Measurements from ENCODE around the gene TCEANC2. TPM values are rescaled to one million over a fixed set of nuclear protein-coding genes. Genes with fewer than 3 reads are reported as not detected.
A peak's percentile ranks its signal among the peaks of the same experiment; 100 is the strongest.

Gene TCEANC2
- total and polyA plus RNA-seq, 4 donors: 6.0 to 9.3 (median 7.4) TPM

- WGBS (ENCODE audit: insufficient coverage): 31% methylated on average over 10 of the region's 10 CpGs
- Histone ChIP-seq H3K27ac (ENCODE audit: low read depth, low read length) (no peak overlapping the region), H3K4me1 (ENCODE audit: control insufficient read depth, insufficient read depth, low read length) (peaks cover 19% of the 10 kb centered on the region), H3K36me3 (ENCODE audit: control insufficient read depth, insufficient read depth, low read length) (no peaks in the 10 kb centered on the region), H3K9me3 (ENCODE audit: control insufficient read depth, insufficient read depth, low read length) (no peaks in the 10 kb centered on the region), H3K4me3 (ENCODE audit: low read depth, low read length) (no peak overlapping the region), H3K27me3 (ENCODE audit: control insufficient read depth, insufficient read depth, low read length) (no peaks in the 10 kb centered on the region)
- DNase-seq (ENCODE audit: low read depth in 4 of 6, low spot score in 6 of 6): peak in 1 of 6 donors; percentile 7
Observed at GRCh38 chr1:54137534-54138061, 84.2 kb downstream of the TCEANC2 start.

GRCh38 chr1:54138994-54139393 lies 85.6 kb downstream of the TCEANC2 start:
- no peaks in the 10 kb centered on the region for H3K27me3 ChIP-seq (ENCODE audit: control insufficient read depth, insufficient read depth, low read length)
- no peak overlapping the region for H3K4me3 ChIP-seq (ENCODE audit: low read depth, low read length)
- 100% methylated on average over 1 of the region's 1 CpG for WGBS (ENCODE audit: insufficient coverage)
- no peak overlapping the region for H3K27ac ChIP-seq (ENCODE audit: low read depth, low read length)
- no peak for DNase-seq (ENCODE audit: low read depth in 4 of 6, low spot score in 6 of 6)
- H3K4me1 ChIP-seq (ENCODE audit: control insufficient read depth, insufficient read depth, low read length): peaks cover 19% of the 10 kb centered on the region
- H3K9me3 ChIP-seq (ENCODE audit: control insufficient read depth, insufficient read depth, low read length): no peaks in the 10 kb centered on the region
- no peaks in the 10 kb centered on the region for H3K36me3 ChIP-seq (ENCODE audit: control insufficient read depth, insufficient read depth, low read length)

GRCh38 chr1:54139711-54140110 lies 86.3 kb downstream of the TCEANC2 start:
- WGBS (ENCODE audit: insufficient coverage): 98% methylated on average over 11 of the region's 12 CpGs
- DNase-seq (ENCODE audit: low read depth in 4 of 6, low spot score in 6 of 6): no peak
- no peaks in the 10 kb centered on the region for H3K27me3 ChIP-seq (ENCODE audit: control insufficient read depth, insufficient read depth, low read length)

DNA sequence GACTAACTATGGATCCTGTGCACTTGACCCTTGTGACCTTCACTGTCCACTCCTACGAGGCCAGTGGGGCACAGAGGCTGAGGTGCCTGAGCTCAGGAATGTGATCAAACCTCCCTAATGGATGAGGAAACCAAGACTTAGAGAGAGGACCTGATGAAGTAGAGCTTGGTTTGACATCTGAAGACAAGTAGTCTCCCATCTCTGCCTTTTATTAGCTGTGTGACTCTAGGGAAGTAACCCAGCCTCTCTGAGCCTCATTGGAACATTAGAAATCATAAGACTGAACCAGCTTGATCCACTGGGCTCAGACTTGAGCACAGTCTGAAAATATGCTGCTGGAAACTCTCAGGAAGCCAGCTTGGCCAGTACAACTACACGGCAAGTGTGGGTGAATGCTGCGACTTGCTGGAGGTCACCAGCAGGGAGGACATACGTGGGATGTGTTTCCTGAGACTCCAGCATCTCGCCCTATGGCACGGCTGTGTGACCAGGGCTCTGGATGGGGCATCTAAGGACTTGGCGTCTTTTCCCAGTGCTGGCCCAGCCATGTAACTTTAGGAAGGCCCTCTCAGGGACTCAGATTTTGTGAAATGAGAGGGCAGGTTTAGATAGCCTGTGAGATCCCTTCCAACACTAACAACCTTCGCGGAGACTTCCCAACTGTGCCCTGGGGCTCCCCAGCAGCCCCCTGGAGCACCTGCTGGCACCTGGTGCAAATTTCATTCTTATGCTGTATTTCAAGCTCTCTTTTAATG lies 88.9 kb downstream of the TCEANC2 start:
- no peak for DNase-seq (ENCODE audit: low read depth in 4 of 6, low spot score in 6 of 6)
- no peak overlapping the region for H3K4me3 ChIP-seq (ENCODE audit: low read depth, low read length)
- H3K9me3 ChIP-seq (ENCODE audit: control insufficient read depth, insufficient read depth, low read length): no peaks in the 10 kb centered on the region
- no peaks in the 10 kb centered on the region for H3K36me3 ChIP-seq (ENCODE audit: control insufficient read depth, insufficient read depth, low read length)
- peaks cover 4% of the 10 kb centered on the region for H3K4me1 ChIP-seq (ENCODE audit: control insufficient read depth, insufficient read depth, low read length)
- no peak overlapping the region for H3K27ac ChIP-seq (ENCODE audit: low read depth, low read length)
- 75% methylated on average over 6 of the region's 9 CpGs for WGBS (ENCODE audit: insufficient coverage)
- H3K27me3 ChIP-seq (ENCODE audit: control insufficient read depth, insufficient read depth, low read length): no peaks in the 10 kb centered on the region

More at GRCh38 chr1:54139711-54140110, 86.3 kb downstream of the TCEANC2 start:
- Histone ChIP-seq H3K36me3 (ENCODE audit: control insufficient read depth, insufficient read depth, low read length) (no peaks in the 10 kb centered on the region), H3K4me1 (ENCODE audit: control insufficient read depth, insufficient read depth, low read length) (peaks cover 19% of the 10 kb centered on the region), H3K4me3 (ENCODE audit: low read depth, low read length) (no peak overlapping the region), H3K27ac (ENCODE audit: low read depth, low read length) (no peak overlapping the region), H3K9me3 (ENCODE audit: control insufficient read depth, insufficient read depth, low read length) (no peaks in the 10 kb centered on the region)

GRCh38 chr1:54144366-54144765 lies 91.0 kb downstream of the TCEANC2 start:
- WGBS (ENCODE audit: insufficient coverage): 98% methylated on average over 11 of the region's 11 CpGs
- Histone ChIP-seq H3K4me1 (ENCODE audit: control insufficient read depth, insufficient read depth, low read length) (no peaks in the 10 kb centered on the region), H3K27ac (ENCODE audit: low read depth, low read length) (no peak overlapping the region), H3K36me3 (ENCODE audit: control insufficient read depth, insufficient read depth, low read length) (no peaks in the 10 kb centered on the region), H3K27me3 (ENCODE audit: control insufficient read depth, insufficient read depth, low read length) (no peaks in the 10 kb centered on the region), H3K4me3 (ENCODE audit: low read depth, low read length) (no peak overlapping the region), H3K9me3 (ENCODE audit: control insufficient read depth, insufficient read depth, low read length) (no peaks in the 10 kb centered on the region)
- DNase-seq (ENCODE audit: low read depth in 4 of 6, low spot score in 6 of 6): no peak

DNA sequence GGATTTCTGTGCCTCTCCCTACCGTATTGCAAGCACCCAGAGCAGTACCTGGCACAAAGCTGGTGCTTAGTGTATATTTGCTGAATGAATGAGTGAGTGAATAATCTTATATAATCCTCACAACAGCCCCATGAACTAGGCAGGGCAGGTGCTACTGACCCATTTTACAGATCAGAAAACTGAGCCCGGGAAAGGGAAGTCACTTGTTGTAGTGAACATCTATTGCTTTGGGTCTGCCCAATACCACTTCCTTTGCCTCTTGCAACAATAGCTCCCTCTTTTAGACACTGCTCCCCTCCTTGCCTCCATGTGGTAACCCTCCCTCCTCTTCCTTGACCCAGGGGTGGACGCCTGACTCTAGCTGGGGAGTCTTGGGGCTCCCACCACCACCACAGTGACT lies 96.3 kb downstream of the TCEANC2 start:
- Histone ChIP-seq H3K9me3 (ENCODE audit: control insufficient read depth, insufficient read depth, low read length) (no peaks in the 10 kb centered on the region), H3K36me3 (ENCODE audit: control insufficient read depth, insufficient read depth, low read length) (no peaks in the 10 kb centered on the region), H3K4me1 (ENCODE audit: control insufficient read depth, insufficient read depth, low read length) (peaks cover 8% of the 10 kb centered on the region), H3K27me3 (ENCODE audit: control insufficient read depth, insufficient read depth, low read length) (no peaks in the 10 kb centered on the region), H3K4me3 (ENCODE audit: low read depth, low read length) (no peak overlapping the region), H3K27ac (ENCODE audit: low read depth, low read length) (no peak overlapping the region)
- no CpG with 5 or more reads among the region's 3 CpGs for whole genome bisulfite sequencing (ENCODE audit: insufficient coverage)
- DNase-seq (ENCODE audit: low read depth in 4 of 6, low spot score in 6 of 6): no peak

- H3K27me3 ChIP-seq (ENCODE audit: control insufficient read depth, insufficient read depth, low read length): no peaks in the 10 kb centered on the region
- no peak for DNase-seq (ENCODE audit: low read depth in 4 of 6, low spot score in 6 of 6)
- H3K27ac ChIP-seq (ENCODE audit: low read depth, low read length): no peak overlapping the region
- H3K9me3 ChIP-seq (ENCODE audit: control insufficient read depth, insufficient read depth, low read length): no peaks in the 10 kb centered on the region
- no peak overlapping the region for H3K4me3 ChIP-seq (ENCODE audit: low read depth, low read length)
- 57% methylated on average over 4 of the region's 5 CpGs for WGBS (ENCODE audit: insufficient coverage)
- H3K4me1 ChIP-seq (ENCODE audit: control insufficient read depth, insufficient read depth, low read length): peaks cover 8% of the 10 kb centered on the region
- no peaks in the 10 kb centered on the region for H3K36me3 ChIP-seq (ENCODE audit: control insufficient read depth, insufficient read depth, low read length)
Observed at GRCh38 chr1:54151013-54151412, 97.6 kb downstream of the TCEANC2 start.

GRCh38 chr1:54152696-54153095 lies 99.3 kb downstream of the TCEANC2 start, which contains the start of gene CDCP2:
TSS of gene CDCP2 (minus strand) at chr1:54153000. CDS start at chr1:54152922, 78 bp downstream.
- WGBS (ENCODE audit: insufficient coverage): 87% methylated on average over 4 of the region's 5 CpGs
- Histone ChIP-seq H3K27ac (ENCODE audit: low read depth, low read length) (no peak within 1 kb of the TSS), H3K36me3 (ENCODE audit: control insufficient read depth, insufficient read depth, low read length) (no peaks in the 10 kb centered on the region), H3K4me1 (ENCODE audit: control insufficient read depth, insufficient read depth, low read length) (peaks cover 8% of the 10 kb centered on the region), H3K9me3 (ENCODE audit: control insufficient read depth, insufficient read depth, low read length) (no peaks in the 10 kb centered on the region), H3K4me3 (ENCODE audit: low read depth, low read length) (no peak within 1 kb of the TSS), H3K27me3 (ENCODE audit: control insufficient read depth, insufficient read depth, low read length) (no peaks in the 10 kb centered on the region)
- DNase-seq (ENCODE audit: low read depth in 4 of 6, low spot score in 6 of 6): no peak

GRCh38 chr1:54153535-54154439 lies 100.4 kb downstream of the TCEANC2 start:
- Histone ChIP-seq H3K9me3 (ENCODE audit: control insufficient read depth, insufficient read depth, low read length) (no peaks in the 10 kb centered on the region), H3K4me1 (ENCODE audit: control insufficient read depth, insufficient read depth, low read length) (peaks cover 8% of the 10 kb centered on the region), H3K27me3 (ENCODE audit: control insufficient read depth, insufficient read depth, low read length) (no peaks in the 10 kb centered on the region), H3K4me3 (ENCODE audit: low read depth, low read length) (no peak overlapping the region), H3K36me3 (ENCODE audit: control insufficient read depth, insufficient read depth, low read length) (no peaks in the 10 kb centered on the region), H3K27ac (ENCODE audit: low read depth, low read length) (no peak overlapping the region)
- WGBS (ENCODE audit: insufficient coverage): 39% methylated on average over 18 of the region's 19 CpGs
- DNase-seq (ENCODE audit: low read depth in 4 of 6, low spot score in 6 of 6): peak in 2 of 6 donors; percentile 21 to 70
